HG03064 (cell line): Measurements from ENCODE around the gene ARHGAP44.

Experiments used
- ATAC-seq: cut with Tn5 transposase; IDR thresholded peaks from one replicate; pipeline ENCODE4 v1.9.1; 2021; ENCODE audit warnings: low read depth; ENCODE audit not compliant: unreplicated experiment

ARHGAP44 gene

GRCh38 chr17:12990041-12990808 lies 200.9 kb downstream of the ARHGAP44 start:
- ATAC-seq: no peak

- ATAC-seq: no peak
Measured at GRCh38 chr17:12990926-12991325, 201.6 kb downstream of the ARHGAP44 start.

- no peak for ATAC-seq
Measured at GRCh38 chr17:12992676-12993075, 203.4 kb downstream of the ARHGAP44 start.

- ATAC-seq: no peak
Measured at GRCh38 chr17:12993631-12994030, 204.3 kb downstream of the ARHGAP44 start.

GRCh38 chr17:12994341-12995074 lies 205.2 kb downstream of the ARHGAP44 start:
- ATAC-seq: no peak

GRCh38 chr17:12995106-12995895 lies 206.0 kb downstream of the ARHGAP44 start:
- no peak for ATAC-seq

GRCh38 chr17:12995896-12996295 lies 206.6 kb downstream of the ARHGAP44 start:
- ATAC-seq: no peak

GRCh38 chr17:12996357-12996756 lies 207.1 kb downstream of the ARHGAP44 start:
- no peak for ATAC-seq

- ATAC-seq: no peak
Measured at GRCh38 chr17:12996941-12997340, 207.6 kb downstream of the ARHGAP44 start.

GRCh38 chr17:12998461-12998860 lies 209.2 kb downstream of the ARHGAP44 start:
- no peak for ATAC-seq

GRCh38 chr17:12998874-12999273 lies 209.6 kb downstream of the ARHGAP44 start:
- ATAC-seq: no peak

GRCh38 chr17:13000561-13000960 lies 211.3 kb downstream of the ARHGAP44 start:
- ATAC-seq: no peak

- no peak for ATAC-seq
Measured at GRCh38 chr17:13001991-13002615, 212.8 kb downstream of the ARHGAP44 start.

GRCh38 chr17:13002761-13003453 lies 213.6 kb downstream of the ARHGAP44 start:
- ATAC-seq: no peak

GRCh38 chr17:13003454-13003851 lies 214.2 kb downstream of the ARHGAP44 start:
- no peak for ATAC-seq

- no peak for ATAC-seq
Measured at GRCh38 chr17:13003927-13004326, 214.6 kb downstream of the ARHGAP44 start.

GRCh38 chr17:13004336-13004735 lies 215.0 kb downstream of the ARHGAP44 start:
- no peak for ATAC-seq

- no peak for ATAC-seq
Measured at GRCh38 chr17:13005530-13005929, 216.2 kb downstream of the ARHGAP44 start.

- ATAC-seq: no peak
Measured at GRCh38 chr17:13008461-13008860, 219.2 kb downstream of the ARHGAP44 start.

GRCh38 chr17:13010959-13011358 lies 221.7 kb downstream of the ARHGAP44 start:
- ATAC-seq: no peak
